ENCODE results near the gene CALN1.

GRCh38 chr7:71750290-71750689, 661.8 kb downstream of the CALN1 start:
- TF ChIP-seq CTCF (IDR thresholded peaks at IDR 0.05) (no peak), POLR2A (IDR thresholded peaks at IDR 0.05) (no peak)
